H4 (cell line): ENCODE results near the gene PCDHGA5. TPM values are rescaled to one million over a fixed set of nuclear protein-coding genes. Genes with fewer than 3 reads are reported as not detected.
"Not testable (repeated sequence)": the region's sequence is repeated elsewhere in the genome, so short reads cannot be mapped to it uniquely, and the experiment has no call there.

ENCODE experiments used
- DNase-seq: peaks from one replicate; pipeline ENCODE4 v3.0.0-alpha.2; 2015; ENCODE audit warnings: low spot score
- total RNA-seq: library from RNA; depleted of rRNA; stranded (reverse); fragments of >200 nt; shearing (Covaris generic); gene quantifications from 2 replicates; pipeline ENCODE4 v1.2.3, GENCODE V29; 2014

The PCDHGA5 gene
- total RNA-seq, 1 experiment from 2014 or later: 0.50 TPM

- DNase-seq: not testable (repeated sequence)
Observed at GRCh38 chr5:141387557-141388311, 23.8 kb downstream of the PCDHGA5 start, which contains the start of gene PCDHGB4. Gene PCDHGB4, plus strand, starts transcription at chr5:141387698. Its CDS starts 187 bp downstream, at chr5:141387885.

- DNase-seq: no peak
Observed at GRCh38 chr5:141388661-141389060, 24.7 kb downstream of the PCDHGA5 start.

- DNase-seq: no peak
Observed at GRCh38 chr5:141389153-141390042, 25.4 kb downstream of the PCDHGA5 start.

- no peak for DNase-seq
Observed at GRCh38 chr5:141392429-141393198, 28.7 kb downstream of the PCDHGA5 start, which contains the start of gene PCDHGA8. Gene PCDHGA8, plus strand, starts transcription at chr5:141392633. Its CDS starts 181 bp downstream, at chr5:141392814.

- no peak for DNase-seq
Observed at GRCh38 chr5:141393267-141393666, 29.3 kb downstream of the PCDHGA5 start.

GRCh38 chr5:141394401-141395187 is 30.6 kb downstream of the PCDHGA5 start:
- DNase-seq: not testable (repeated sequence)

- not testable (repeated sequence) for DNase-seq
Observed at GRCh38 chr5:141397756-141398551, 34.0 kb downstream of the PCDHGA5 start, which contains the start of gene PCDHGB5. Gene PCDHGB5, plus strand, starts transcription at chr5:141397947. Its CDS starts 181 bp downstream, at chr5:141398128.

- no peak for DNase-seq
Observed at GRCh38 chr5:141398608-141399007, 34.6 kb downstream of the PCDHGA5 start.

GRCh38 chr5:141399555-141400258 is 35.7 kb downstream of the PCDHGA5 start:
- no peak for DNase-seq

- DNase-seq: no peak
Observed at GRCh38 chr5:141402553-141403243, 38.7 kb downstream of the PCDHGA5 start, which contains the start of gene PCDHGA9. Gene PCDHGA9, plus strand, starts transcription at chr5:141402778. Its CDS starts 175 bp downstream, at chr5:141402953.

- DNase-seq: no peak
Observed at GRCh38 chr5:141403387-141403786, 39.4 kb downstream of the PCDHGA5 start.

GRCh38 chr5:141407790-141408505 is 44.0 kb downstream of the PCDHGA5 start, which contains the start of gene PCDHGB6:
Gene PCDHGB6, plus strand, starts transcription at chr5:141408021. Its CDS starts 182 bp downstream, at chr5:141408203.
- not testable (repeated sequence) for DNase-seq

GRCh38 chr5:141409598-141410306 is 45.8 kb downstream of the PCDHGA5 start:
- no peak for DNase-seq

GRCh38 chr5:141411575-141411974 is 47.6 kb downstream of the PCDHGA5 start:
- DNase-seq: no peak

- DNase-seq: peak; percentile 33
Observed at GRCh38 chr5:141412854-141413539, 49.0 kb downstream of the PCDHGA5 start, which contains the start of gene PCDHGA10. Gene PCDHGA10, plus strand, starts transcription at chr5:141412987. Its CDS starts 189 bp downstream, at chr5:141413176.

- DNase-seq: no peak
Observed at GRCh38 chr5:141413540-141414069, 49.6 kb downstream of the PCDHGA5 start.
